Naive thymus-derived CD4-positive, alpha-beta T cell (primary cell): ENCODE measurements around the gene OSBP2. TPM values are rescaled to one million over a fixed set of nuclear protein-coding genes. Genes with fewer than 3 reads are reported as not detected.

Experiments used
- ATAC-seq: fragments of 150-1000 bp; cut with Tn5 transposase; 2 replicates; pipeline ENCODE4 v1.10.0; 2021; ENCODE audit warnings: mild to moderate bottlenecking, moderate library complexity
- CTCF ChIA-PET: fragments of 350-600 bp; sonication (Branson Sonifier 250); formaldehyde crosslinking; loops from one replicate; lab custom pipeline; 2021; ENCODE audit warnings: antibody characterized with exemption; lab: Charles Lee
- POLR2A ChIA-PET: fragments of 350-600 bp; sonication (Branson Sonifier 250); formaldehyde crosslinking; loops from one replicate; lab custom pipeline; 2021; ENCODE audit warnings: antibody characterized with exemption, inconsistent platforms; lab: Charles Lee
- DNase-seq, 9 donors: peaks; one replicate each; pipeline versions ENCODE4 v3.0.0 to v3.0.0-alpha.2; 2020 to 2022; ENCODE audit warnings: mixed read lengths in 1 of 9
- H3K27ac ChIP-seq: one replicate; pipeline ENCODE4 v1.7.0; 2013; ENCODE audit warnings: mild to moderate bottlenecking, low read depth, low read length, moderate library complexity
- H3K27me3 ChIP-seq, 2 donors: one replicate each; pipeline ENCODE4 v1.7.0; 2013; ENCODE audit warnings: low read length in 2 of 2, mild to moderate bottlenecking in 2 of 2, moderate library complexity in 2 of 2; ENCODE audit not compliant: control insufficient read depth in 2 of 2, insufficient read depth in 2 of 2
- H3K36me3 ChIP-seq, 3 experiments: 1 replicate in 2 of 3; 2 replicates in 1 of 3; pipeline ENCODE4 v1.7.0; 2013; ENCODE audit warnings: low read length in 3 of 3, mild to moderate bottlenecking in 3 of 3, moderate library complexity in 1 of 3; ENCODE audit not compliant: insufficient read depth in 3 of 3, control insufficient read depth in 2 of 3
- H3K4me1 ChIP-seq, 2 donors: one replicate each; pipeline ENCODE4 v1.7.0; 2013; ENCODE audit warnings: low read length in 2 of 2, mild to moderate bottlenecking in 2 of 2, moderate library complexity in 1 of 2; ENCODE audit not compliant: control insufficient read depth in 2 of 2, insufficient read depth in 2 of 2
- H3K4me3 ChIP-seq: 2 replicates; pipeline ENCODE4 v1.7.0; 2013; ENCODE audit warnings: mild to moderate bottlenecking, low read length
- H3K9me3 ChIP-seq, 3 experiments: 1 replicate in 2 of 3; 2 replicates in 1 of 3; pipeline ENCODE4 v1.7.0; 2013; ENCODE audit warnings: low read length in 3 of 3; ENCODE audit not compliant: control insufficient read depth in 2 of 3
- H3K27ac Mint-ChIP-seq, 9 donors: one replicate each; pipeline ENCODE4 v1.8.0; 2020 to 2022; ENCODE audit warnings: mixed read lengths in 9 of 9, mild to moderate bottlenecking in 8 of 9, moderate library complexity in 5 of 9, inconsistent platforms in 2 of 9
- H3K27me3 Mint-ChIP-seq, 5 donors: one replicate each; pipeline ENCODE4 v1.8.0; 2021 to 2022; ENCODE audit warnings: mixed read lengths in 5 of 5, mild to moderate bottlenecking in 1 of 5
- H3K36me3 Mint-ChIP-seq, 5 donors: one replicate each; pipeline ENCODE4 v1.8.0; 2020 to 2022; ENCODE audit warnings: mixed read lengths in 5 of 5, mild to moderate bottlenecking in 3 of 5, inconsistent platforms in 1 of 5
- H3K4me1 Mint-ChIP-seq, 7 donors: one replicate each; pipeline ENCODE4 v1.8.0; 2020 to 2022; ENCODE audit warnings: mixed read lengths in 7 of 7, mild to moderate bottlenecking in 3 of 7, inconsistent platforms in 1 of 7
- H3K4me3 Mint-ChIP-seq, 10 donors: one replicate each; pipeline ENCODE4 v1.8.0; 2020 to 2022; ENCODE audit warnings: mild to moderate bottlenecking in 10 of 10, mixed read lengths in 10 of 10, moderate library complexity in 6 of 10, inconsistent platforms in 2 of 10
- H3K9me3 Mint-ChIP-seq, 11 donors: one replicate each; pipeline ENCODE4 v1.8.0; 2020 to 2022; ENCODE audit warnings: mixed read lengths in 11 of 11, mild to moderate bottlenecking in 4 of 11, inconsistent platforms in 1 of 11, moderate library complexity in 1 of 11
- intact Hi-C, 2 donors: fragments of 100-400 bp; cut with micrococcal nuclease; formaldehyde crosslinking; loops; one replicate each; pipeline ENCODE4 v1.15.1; 2023
- polyA plus RNA-seq, 2 donors: library from polyadenylated mRNA; unstranded; fragments of 300-500 nt; fragmentation: Illumina TruSeq; gene quantifications; one replicate each; pipeline ENCODE4 v1.2.3, GENCODE V29; 2021
- total RNA-seq, 6 experiments: library from RNA in 5 of 6; stranded (reverse) in 5 of 6; gene quantifications; 1 replicate in 5 of 6; 2 replicates in 1 of 6; pipeline ENCODE4 v1.2.3 and lab custom pipeline; 2021 to 2026

OSBP2 gene
- total and polyA plus RNA-seq, 7 experiments from 2014 or later, result 0.37 to 2.7 (median 1.8) TPM

DNA sequence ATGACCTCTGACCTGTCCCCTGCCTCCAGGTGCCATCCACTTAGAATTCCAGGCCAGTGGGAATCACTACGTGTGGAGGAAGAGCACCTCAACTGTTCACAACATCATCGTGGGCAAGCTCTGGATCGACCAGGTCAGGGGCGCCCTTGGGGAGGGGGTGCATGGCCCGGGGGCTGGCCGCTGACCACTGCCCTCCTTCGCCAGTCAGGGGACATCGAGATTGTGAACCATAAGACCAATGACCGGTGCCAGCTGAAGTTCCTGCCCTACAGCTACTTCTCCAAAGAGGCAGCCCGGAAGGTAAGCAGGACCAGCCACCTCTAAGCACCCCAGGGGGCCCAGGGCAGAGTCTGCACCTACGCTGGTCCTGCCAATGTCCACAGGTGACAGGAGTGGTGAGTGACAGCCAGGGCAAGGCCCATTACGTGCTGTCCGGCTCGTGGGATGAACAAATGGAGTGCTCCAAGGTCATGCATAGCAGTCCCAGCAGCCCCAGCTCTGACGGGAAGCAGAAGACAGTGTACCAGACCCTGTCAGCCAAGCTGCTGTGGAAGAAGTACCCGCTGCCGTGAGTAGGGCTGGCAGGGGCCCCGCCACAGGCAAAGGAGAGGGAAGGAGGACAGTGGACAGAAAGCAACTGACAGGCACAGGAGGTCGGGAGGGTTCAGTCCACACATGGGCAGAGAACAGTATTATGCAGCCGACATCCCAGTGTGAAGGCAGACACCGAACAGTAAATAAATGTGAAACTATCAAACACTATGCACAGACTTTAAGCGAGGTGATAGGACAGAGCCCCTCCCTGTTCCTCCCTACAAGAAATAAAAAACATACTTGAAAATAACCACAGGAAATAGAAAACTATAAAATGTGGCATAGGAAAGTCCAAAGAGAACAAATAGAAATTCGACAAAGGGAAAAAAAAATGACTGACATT lies 199.0 kb downstream of the OSBP2 start:
- Mint-ChIP-seq H3K27ac (peak overlapping the region; percentile 71 to 89 (median 78)), H3K4me3 (peak overlapping the region; percentile 59 to 90 (median 78)), H3K4me1 (peaks cover 15 to 37% (median 32%) of the 10 kb centered on the region in 7 donors), H3K27me3 (no peaks in the 10 kb centered on the region), H3K36me3 (peaks cover 0 to 15% (median 11%) of the 10 kb centered on the region in 5 donors), H3K9me3 (peaks cover 0 to 6% (median 0%) of the 10 kb centered on the region in 11 donors)
- H3K36me3 ChIP-seq, result peaks cover 0 to 18% (median 0%) of the 10 kb centered on the region in 3 experiments
- ATAC-seq (no peak), DNase-seq (peak in 6 of 9 donors; percentile 6 to 37 (median 16))
- no peaks in the 10 kb centered on the region for H3K9me3 ChIP-seq
- peak overlapping the region; percentile 39 for H3K27ac ChIP-seq
- peaks cover 0 to 10% of the 10 kb centered on the region in 2 donors for H3K4me1 ChIP-seq
- ChIA-PET CTCF (interaction anchor here (1.4 kb wide), 1 partner anchor 28 kb away, joined by 3 read pairs; no protein-coding TSS in a partner anchor), POLR2A (no interaction called here)
- no peaks in the 10 kb centered on the region for H3K27me3 ChIP-seq
- H3K4me3 ChIP-seq, result no peak overlapping the region
- intact Hi-C loops, result no loop called here

DNA sequence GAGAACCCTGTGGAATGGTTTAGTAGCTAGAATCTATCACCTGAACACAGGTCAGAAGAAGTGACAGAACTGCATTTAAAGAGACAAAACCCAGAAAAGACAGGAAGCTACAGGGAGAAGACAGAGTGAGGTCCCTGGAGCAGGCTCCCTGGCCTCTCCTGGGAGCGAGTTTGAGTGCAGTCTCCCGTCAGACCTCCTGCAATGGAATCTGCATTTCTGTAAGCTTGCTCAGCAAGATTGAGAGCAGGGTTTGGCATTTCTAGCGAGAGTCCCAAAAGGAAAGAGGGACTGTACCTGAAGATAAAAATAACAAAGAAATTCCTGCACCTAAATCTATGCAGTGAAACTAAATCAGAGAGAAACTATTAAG lies 199.7 kb downstream of the OSBP2 start:
- Histone ChIP-seq H3K9me3 (no peaks in the 10 kb centered on the region), H3K27ac (peak overlapping the region; percentile 39), H3K27me3 (no peaks in the 10 kb centered on the region), H3K36me3 (peaks cover 0 to 11% (median 0%) of the 10 kb centered on the region in 3 experiments), H3K4me3 (no peak overlapping the region), H3K4me1 (peaks cover 0 to 10% of the 10 kb centered on the region in 2 donors)
- ChIA-PET POLR2A (no interaction called here), CTCF (no interaction called here)
- peak overlapping the region in 8 of 9 donors; percentile 71 to 89 (median 82) for H3K27ac Mint-ChIP-seq
- peak overlapping the region in 8 of 10 donors; percentile 59 to 90 (median 79) for H3K4me3 Mint-ChIP-seq
- H3K4me1 Mint-ChIP-seq, result peaks cover 15 to 37% (median 32%) of the 10 kb centered on the region in 7 donors
- intact Hi-C loops, result no loop called here
- H3K9me3 Mint-ChIP-seq, result peaks cover 0 to 10% (median 0%) of the 10 kb centered on the region in 11 donors
- peaks cover 0 to 17% (median 8%) of the 10 kb centered on the region in 5 donors for H3K36me3 Mint-ChIP-seq
- DNase-seq, result no peak
- H3K27me3 Mint-ChIP-seq, result no peaks in the 10 kb centered on the region
- ATAC-seq, result no peak

DNA sequence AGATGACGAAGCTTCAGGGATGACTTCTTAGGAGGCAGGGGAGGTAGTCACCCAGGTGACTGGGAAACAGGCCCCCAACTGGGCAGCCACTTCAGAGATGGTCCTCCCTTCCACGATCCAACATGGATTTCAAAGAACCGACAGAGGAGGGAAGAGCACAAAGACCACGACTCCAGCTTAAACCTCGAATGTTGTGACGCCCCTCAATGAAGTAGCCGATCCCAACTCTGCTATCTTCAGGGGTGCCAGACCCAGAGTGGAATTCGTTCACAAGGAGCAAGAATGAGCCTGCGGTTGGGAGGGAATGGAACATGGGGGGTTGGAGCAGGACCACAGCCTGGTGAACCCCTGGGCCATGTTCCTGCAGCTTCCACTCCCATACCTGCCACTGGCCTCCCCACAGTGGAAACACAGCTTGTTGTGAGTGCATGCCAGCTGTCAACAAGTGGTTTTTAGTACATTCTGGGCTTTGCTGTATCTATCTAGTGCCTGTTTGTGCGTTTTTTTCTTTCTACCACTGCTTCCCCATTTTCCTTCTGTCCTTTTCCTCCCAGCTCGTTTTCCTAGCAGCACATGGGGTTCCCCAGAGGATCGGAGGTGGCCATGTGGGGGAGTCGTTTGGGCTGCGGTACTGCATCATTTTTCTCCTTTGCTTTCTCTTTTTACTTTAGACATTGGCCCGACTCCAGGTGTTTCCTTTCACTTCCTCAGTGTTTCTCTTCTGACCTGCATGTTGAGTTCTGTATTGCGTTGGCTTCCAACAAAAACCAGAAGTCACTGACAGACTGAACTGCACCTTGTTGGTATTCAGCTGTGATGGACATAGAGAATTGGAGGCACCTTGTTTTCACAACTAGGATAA lies 208.1 kb downstream of the OSBP2 start:
- peak overlapping the region in 4 of 9 donors; percentile 33 to 67 (median 51) for H3K27ac Mint-ChIP-seq
- H3K36me3 ChIP-seq, result peaks cover 0 to 36% (median 0%) of the 10 kb centered on the region in 3 experiments
- peaks cover 4 to 14% (median 10%) of the 10 kb centered on the region in 7 donors for H3K4me1 Mint-ChIP-seq
- ChIA-PET POLR2A (no interaction called here), CTCF (interaction anchor here (0.7 kb wide), 1 partner anchor 48 kb away, joined by 3 read pairs; no protein-coding TSS in a partner anchor)
- peaks cover 0 to 21% (median 7%) of the 10 kb centered on the region in 11 donors for H3K9me3 Mint-ChIP-seq
- intact Hi-C loops, result no loop called here
- no peaks in the 10 kb centered on the region for H3K27me3 ChIP-seq
- H3K27me3 Mint-ChIP-seq, result no peaks in the 10 kb centered on the region
- DNase-seq (no peak), ATAC-seq (no peak)
- H3K4me3 Mint-ChIP-seq, result peak overlapping the region in 4 of 10 donors; percentile 23 to 66 (median 42)
- H3K27ac ChIP-seq, result no peak overlapping the region
- H3K9me3 ChIP-seq, result no peaks in the 10 kb centered on the region
- H3K36me3 Mint-ChIP-seq, result peaks cover 7 to 53% (median 35%) of the 10 kb centered on the region in 5 donors
- H3K4me3 ChIP-seq, result no peak overlapping the region
- no peaks in the 10 kb centered on the region for H3K4me1 ChIP-seq

DNA sequence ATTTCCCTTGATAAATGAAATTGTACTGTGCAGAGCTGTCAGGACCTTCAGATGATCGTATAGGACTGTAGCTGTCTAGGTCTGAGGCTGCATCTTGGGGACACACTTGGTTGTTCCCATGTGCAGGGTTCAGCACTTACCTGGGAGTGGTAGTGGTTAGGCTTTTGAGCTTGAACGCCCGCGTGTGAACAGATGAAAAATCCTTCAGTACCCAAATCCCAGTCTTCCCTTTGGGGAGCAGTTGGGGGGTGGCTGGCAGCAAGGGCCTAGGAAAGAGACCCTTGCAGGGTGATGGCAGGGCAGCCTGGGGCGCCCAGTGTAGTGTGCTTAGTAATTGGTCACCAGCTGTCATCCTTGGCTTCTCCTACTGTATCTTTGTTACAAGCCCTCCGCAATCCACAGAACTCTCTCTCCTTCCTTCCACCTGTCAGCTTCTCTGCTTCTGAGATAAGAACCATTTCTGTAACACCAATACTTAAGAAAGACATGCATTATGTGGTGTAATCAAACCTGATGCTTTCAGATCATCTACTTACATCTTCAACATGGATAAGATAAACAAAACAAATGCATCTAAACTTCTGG lies 209.3 kb downstream of the OSBP2 start:
- no peak overlapping the region for H3K27ac ChIP-seq
- H3K4me3 ChIP-seq, result no peak overlapping the region
- DNase-seq (no peak), ATAC-seq (no peak)
- H3K4me1 ChIP-seq, result no peaks in the 10 kb centered on the region
- no peaks in the 10 kb centered on the region for H3K9me3 ChIP-seq
- peaks cover 0 to 47% (median 3%) of the 10 kb centered on the region in 3 experiments for H3K36me3 ChIP-seq
- no peak overlapping the region for H3K4me3 Mint-ChIP-seq
- intact Hi-C loops, result no loop called here
- H3K36me3 Mint-ChIP-seq, result peaks cover 6 to 58% (median 31%) of the 10 kb centered on the region in 5 donors
- H3K4me1 Mint-ChIP-seq, result peaks cover 4 to 14% (median 10%) of the 10 kb centered on the region in 7 donors
- H3K27me3 ChIP-seq, result no peaks in the 10 kb centered on the region
- peaks cover 0 to 17% (median 7%) of the 10 kb centered on the region in 11 donors for H3K9me3 Mint-ChIP-seq
- ChIA-PET POLR2A (no interaction called here), CTCF (interaction anchor here (1.1 kb wide), 1 partner anchor 12 kb away, joined by 3 read pairs; no protein-coding TSS in a partner anchor)
- H3K27me3 Mint-ChIP-seq, result no peaks in the 10 kb centered on the region
- peak overlapping the region in 1 of 9 donors; percentile 3 for H3K27ac Mint-ChIP-seq

DNA sequence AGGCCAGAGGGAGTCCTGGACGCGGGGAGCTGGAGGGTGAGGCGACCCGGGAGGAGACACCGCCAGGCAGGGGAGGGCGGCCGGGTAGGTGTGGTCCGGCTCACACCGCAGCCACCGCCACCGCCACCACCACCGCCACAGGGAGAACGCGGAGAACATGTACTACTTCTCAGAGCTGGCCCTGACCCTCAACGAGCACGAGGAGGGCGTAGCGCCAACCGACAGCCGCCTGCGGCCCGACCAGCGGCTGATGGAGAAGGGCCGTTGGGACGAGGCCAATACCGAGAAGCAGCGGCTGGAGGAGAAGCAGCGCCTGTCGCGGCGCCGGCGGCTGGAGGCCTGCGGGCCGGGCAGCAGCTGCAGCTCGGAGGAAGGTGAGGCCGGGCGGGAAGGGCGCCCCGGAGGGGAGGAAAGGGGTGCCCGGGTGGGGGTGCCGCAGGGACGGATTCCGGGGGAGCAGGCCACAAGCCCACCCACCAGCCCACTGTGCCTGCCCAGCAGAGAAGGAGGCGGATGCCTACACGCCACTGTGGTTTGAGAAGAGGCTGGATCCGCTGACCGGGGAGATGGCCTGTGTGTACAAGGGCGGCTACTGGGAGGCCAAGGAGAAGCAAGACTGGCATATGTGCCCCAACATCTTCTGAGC lies 211.1 kb downstream of the OSBP2 start:
- H3K36me3 Mint-ChIP-seq, result peaks cover 6 to 59% (median 38%) of the 10 kb centered on the region in 5 donors
- peaks cover 4 to 25% (median 10%) of the 10 kb centered on the region in 7 donors for H3K4me1 Mint-ChIP-seq
- CTCF ChIA-PET, result interaction anchor here (0.5 to 0.9 kb wide), 2 partner anchors 15 to 311 kb away, joined by 5 read pairs; no protein-coding TSS in a partner anchor
- no peak for DNase-seq
- Histone ChIP-seq H3K36me3 (peaks cover 0 to 59% (median 3%) of the 10 kb centered on the region in 3 experiments), H3K9me3 (no peaks in the 10 kb centered on the region), H3K27me3 (no peaks in the 10 kb centered on the region), H3K4me3 (no peak overlapping the region), H3K4me1 (no peaks in the 10 kb centered on the region), H3K27ac (no peak overlapping the region)
- no peak for ATAC-seq
- H3K4me3 Mint-ChIP-seq, result no peak overlapping the region
- no peak overlapping the region for H3K27ac Mint-ChIP-seq
- H3K27me3 Mint-ChIP-seq, result no peaks in the 10 kb centered on the region
- intact Hi-C loops, result no loop called here
- H3K9me3 Mint-ChIP-seq, result peaks cover 0 to under 1% (median 0%) of the 10 kb centered on the region in 11 donors
- POLR2A ChIA-PET, result no interaction called here
